WTC11 (cell line): Measurements from ENCODE around the gene WNT1. TPM values are rescaled to one million over a fixed set of nuclear protein-coding genes. Genes with fewer than 3 reads are reported as not detected.

ENCODE experiments used
- ATAC-seq: fragments of 200-7000 bp; cut with Tn5 transposase; 2 replicates; pipeline ENCODE4 v1.10.0; 2021; ENCODE audit warnings: mild to moderate bottlenecking, moderate library complexity
- CTCF ChIA-PET: fragments of 300-600 bp; sonication (Branson Sonifier 250); formaldehyde crosslinking; loops from one replicate; lab custom pipeline; 2021; ENCODE audit warnings: antibody characterized with exemption; lab: Charles Lee
- POLR2A ChIA-PET: fragments of 350-600 bp; sonication (Branson Sonifier 250); formaldehyde crosslinking; loops from one replicate; lab custom pipeline; 2021; ENCODE audit warnings: antibody characterized with exemption; lab: Charles Lee
- DNase-seq: peaks from one replicate; pipeline ENCODE4 v3.0.0; 2021; ENCODE audit warnings: low spot score
- H3K27ac Mint-ChIP-seq: 2 replicates; pipeline ENCODE4 v1.8.0; 2021; ENCODE audit warnings: mixed read lengths
- H3K27me3 Mint-ChIP-seq: 2 replicates; pipeline ENCODE4 v1.8.0; 2021; ENCODE audit warnings: low read depth, mild to moderate bottlenecking, moderate library complexity, mixed read lengths
- H3K36me3 Mint-ChIP-seq: 2 replicates; pipeline ENCODE4 v1.8.0; 2021; ENCODE audit warnings: mixed read lengths
- H3K4me1 Mint-ChIP-seq: 2 replicates; pipeline ENCODE4 v1.8.0; 2022; ENCODE audit warnings: mixed read lengths
- H3K4me3 Mint-ChIP-seq: 2 replicates; pipeline ENCODE4 v1.8.0; 2021; ENCODE audit warnings: mild to moderate bottlenecking, moderate library complexity, mixed read lengths
- H3K9me3 Mint-ChIP-seq: 2 replicates; pipeline ENCODE4 v1.8.0; 2021; ENCODE audit warnings: mixed read lengths
- CBFB ChIP-seq: sonication (generic); formaldehyde crosslinking; IDR thresholded peaks from 2 replicates; pipeline ENCODE4 v1.8.1; 2022; ENCODE audit warnings: mild to moderate bottlenecking, low read depth, missing genetic modification reagents
- CREB1 ChIP-seq: sonication (generic); formaldehyde crosslinking; IDR thresholded peaks from 2 replicates; pipeline ENCODE4 v1.8.0; 2023; ENCODE audit warnings: mild to moderate bottlenecking, missing genetic modification reagents
- CREM ChIP-seq: sonication (generic); formaldehyde crosslinking; IDR thresholded peaks from 2 replicates; pipeline ENCODE4 v1.8.1; 2022; ENCODE audit warnings: mild to moderate bottlenecking, missing genetic modification reagents, moderate library complexity
- ELF4 ChIP-seq: sonication (generic); formaldehyde crosslinking; IDR thresholded peaks from 2 replicates; pipeline ENCODE4 v1.8.1; 2022; ENCODE audit warnings: low read depth, mild to moderate bottlenecking, moderate library complexity, missing genetic modification reagents
- GABPB1 ChIP-seq: sonication (generic); formaldehyde crosslinking; IDR thresholded peaks from 2 replicates; pipeline ENCODE4 v1.8.1; 2023; ENCODE audit warnings: mild to moderate bottlenecking, missing genetic modification reagents
- MXD4 ChIP-seq: fragments of 250-450 bp; sonication (Bioruptor Pico); IDR thresholded peaks from 2 replicates; pipeline ENCODE4 v1.8.0; 2021; ENCODE audit warnings: mild to moderate bottlenecking, moderate library complexity, borderline replicate concordance
- NR1H2 ChIP-seq: sonication (generic); formaldehyde crosslinking; IDR thresholded peaks from 2 replicates; pipeline ENCODE4 v1.9.0; 2021; ENCODE audit warnings: mild to moderate bottlenecking, moderate library complexity, missing genetic modification reagents
- OVOL2 ChIP-seq: fragments of 250-450 bp; sonication (Bioruptor Pico); IDR thresholded peaks from 2 replicates; pipeline ENCODE4 v1.9.0; 2021; ENCODE audit warnings: mild to moderate bottlenecking, borderline replicate concordance
- RORB ChIP-seq: fragments of 250-450 bp; sonication (Bioruptor Pico); IDR thresholded peaks from 2 replicates; pipeline ENCODE4 v1.9.0; 2021; ENCODE audit warnings: mild to moderate bottlenecking
- TP53 ChIP-seq: sonication (generic); formaldehyde crosslinking; IDR thresholded peaks from 2 replicates; pipeline ENCODE4 v1.8.1; 2023; ENCODE audit warnings: mild to moderate bottlenecking, missing genetic modification reagents
- ZNF396 ChIP-seq: fragments of 250-450 bp; sonication (Bioruptor Pico); IDR thresholded peaks from 2 replicates; pipeline ENCODE4 v1.8.0; 2021; ENCODE audit warnings: mild to moderate bottlenecking, moderate library complexity, borderline replicate concordance
- total RNA-seq: library from RNA; stranded (reverse); gene quantifications from 3 replicates; pipeline ENCODE4 v1.2.3, GENCODE V29; 2021
- TF ChIP-seq, protein P1 (sequence below): sonication (generic); formaldehyde crosslinking; IDR thresholded peaks from 2 replicates; pipeline ENCODE4 v1.8.0; 2023; ENCODE audit warnings: missing genetic modification reagents, mild to moderate bottlenecking, borderline replicate concordance
- TF ChIP-seq, protein P2 (sequence below): sonication (generic); formaldehyde crosslinking; conservative IDR thresholded peaks from 2 replicates; pipeline ENCODE4 v1.8.1; 2022; ENCODE audit warnings: mild to moderate bottlenecking, missing genetic modification reagents
- TF ChIP-seq, protein P3 (sequence below): fragments of 250-450 bp; sonication (Bioruptor Pico); IDR thresholded peaks from 2 replicates; pipeline ENCODE4 v1.9.0; 2021; ENCODE audit warnings: mild to moderate bottlenecking, borderline replicate concordance
- TF ChIP-seq, protein P4 (sequence below): sonication (generic); formaldehyde crosslinking; IDR thresholded peaks from 2 replicates; pipeline ENCODE4 v1.8.0; 2022; ENCODE audit warnings: mild to moderate bottlenecking, missing genetic modification reagents
- TF ChIP-seq, protein P5 (sequence below): sonication (generic); formaldehyde crosslinking; IDR thresholded peaks from 2 replicates; pipeline ENCODE4 v1.8.0; 2022; ENCODE audit warnings: missing genetic modification reagents
- TF ChIP-seq, protein P6 (sequence below): fragments of 250-450 bp; sonication (Bioruptor Pico); conservative IDR thresholded peaks from 2 replicates; pipeline ENCODE4 v1.9.0; 2021; ENCODE audit warnings: mild to moderate bottlenecking
- TF ChIP-seq, protein P7 (sequence below): fragments of 250-450 bp; sonication (Bioruptor Pico); IDR thresholded peaks from 2 replicates; pipeline ENCODE4 v1.9.0; 2021; ENCODE audit warnings: moderate library complexity, mild to moderate bottlenecking, inconsistent platforms, borderline replicate concordance

The WNT1 gene
- total RNA-seq, 1 experiment from 2014 or later: not detected

DNA sequence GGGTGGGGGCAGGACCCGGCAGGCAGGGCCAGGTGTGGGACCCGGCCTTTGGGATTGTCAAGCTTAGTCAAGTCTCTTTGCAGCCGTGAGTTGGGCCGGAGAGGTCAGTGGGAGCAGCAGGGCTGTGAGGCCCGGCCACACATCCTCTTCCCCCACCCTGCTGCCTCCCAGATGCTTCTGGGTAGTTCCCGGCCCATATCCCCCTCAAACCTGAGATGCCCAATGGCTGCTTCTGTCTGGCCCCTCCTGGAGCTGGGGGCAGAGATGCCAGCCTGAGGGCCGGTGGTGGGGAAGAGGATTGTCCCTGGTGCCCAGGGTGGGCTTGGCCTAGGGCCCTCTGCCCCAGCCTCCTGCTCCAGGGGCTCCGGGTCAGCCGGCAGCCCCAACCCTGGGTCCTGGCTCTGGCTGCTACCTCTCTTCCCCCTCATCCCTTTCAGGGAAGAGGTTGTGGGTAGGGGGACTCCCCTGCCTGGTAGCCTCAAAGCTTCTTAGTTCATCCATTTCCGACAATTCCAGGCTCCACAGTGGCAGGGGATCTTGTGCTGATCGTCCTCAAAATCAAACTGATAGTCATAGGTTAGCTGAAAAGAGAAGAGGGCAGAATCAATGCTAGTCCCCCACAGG, 43.3 kb downstream of the WNT1 start:
- DNase-seq (no peak), ATAC-seq (no peak)
- H3K4me1 Mint-ChIP-seq: peaks cover 16% of the 10 kb centered on the region
- CTCF ChIA-PET: interaction anchor here (1.3 to 4.1 kb wide), 8 partner anchors 14 to 109 kb away, joined by 3 to 98 read pairs (median 6); partner anchors contain the start of gene DDN
- H3K36me3 Mint-ChIP-seq: peaks cover 37% of the 10 kb centered on the region
- no peak overlapping the region for H3K4me3 Mint-ChIP-seq
- TF ChIP-seq GABPB1 (CRISPR knock-in tag) (no peak), ZNF396 (CRISPR knock-in tag) (no peak), CREM (CRISPR knock-in tag) (no peak), TP53 (CRISPR knock-in tag) (no peak), RORB (CRISPR knock-in tag) (no peak), CBFB (no peak)
- TF ChIP-seq, protein P1, sequence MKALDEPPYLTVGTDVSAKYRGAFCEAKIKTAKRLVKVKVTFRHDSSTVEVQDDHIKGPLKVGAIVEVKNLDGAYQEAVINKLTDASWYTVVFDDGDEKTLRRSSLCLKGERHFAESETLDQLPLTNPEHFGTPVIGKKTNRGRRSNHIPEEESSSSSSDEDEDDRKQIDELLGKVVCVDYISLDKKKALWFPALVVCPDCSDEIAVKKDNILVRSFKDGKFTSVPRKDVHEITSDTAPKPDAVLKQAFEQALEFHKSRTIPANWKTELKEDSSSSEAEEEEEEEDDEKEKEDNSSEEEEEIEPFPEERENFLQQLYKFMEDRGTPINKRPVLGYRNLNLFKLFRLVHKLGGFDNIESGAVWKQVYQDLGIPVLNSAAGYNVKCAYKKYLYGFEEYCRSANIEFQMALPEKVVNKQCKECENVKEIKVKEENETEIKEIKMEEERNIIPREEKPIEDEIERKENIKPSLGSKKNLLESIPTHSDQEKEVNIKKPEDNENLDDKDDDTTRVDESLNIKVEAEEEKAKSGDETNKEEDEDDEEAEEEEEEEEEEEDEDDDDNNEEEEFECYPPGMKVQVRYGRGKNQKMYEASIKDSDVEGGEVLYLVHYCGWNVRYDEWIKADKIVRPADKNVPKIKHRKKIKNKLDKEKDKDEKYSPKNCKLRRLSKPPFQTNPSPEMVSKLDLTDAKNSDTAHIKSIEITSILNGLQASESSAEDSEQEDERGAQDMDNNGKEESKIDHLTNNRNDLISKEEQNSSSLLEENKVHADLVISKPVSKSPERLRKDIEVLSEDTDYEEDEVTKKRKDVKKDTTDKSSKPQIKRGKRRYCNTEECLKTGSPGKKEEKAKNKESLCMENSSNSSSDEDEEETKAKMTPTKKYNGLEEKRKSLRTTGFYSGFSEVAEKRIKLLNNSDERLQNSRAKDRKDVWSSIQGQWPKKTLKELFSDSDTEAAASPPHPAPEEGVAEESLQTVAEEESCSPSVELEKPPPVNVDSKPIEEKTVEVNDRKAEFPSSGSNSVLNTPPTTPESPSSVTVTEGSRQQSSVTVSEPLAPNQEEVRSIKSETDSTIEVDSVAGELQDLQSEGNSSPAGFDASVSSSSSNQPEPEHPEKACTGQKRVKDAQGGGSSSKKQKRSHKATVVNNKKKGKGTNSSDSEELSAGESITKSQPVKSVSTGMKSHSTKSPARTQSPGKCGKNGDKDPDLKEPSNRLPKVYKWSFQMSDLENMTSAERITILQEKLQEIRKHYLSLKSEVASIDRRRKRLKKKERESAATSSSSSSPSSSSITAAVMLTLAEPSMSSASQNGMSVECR (CRISPR knock-in tag): no peak
- TF ChIP-seq, protein P2, sequence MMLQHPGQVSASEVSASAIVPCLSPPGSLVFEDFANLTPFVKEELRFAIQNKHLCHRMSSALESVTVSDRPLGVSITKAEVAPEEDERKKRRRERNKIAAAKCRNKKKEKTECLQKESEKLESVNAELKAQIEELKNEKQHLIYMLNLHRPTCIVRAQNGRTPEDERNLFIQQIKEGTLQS: no peak
- H3K27ac Mint-ChIP-seq: no peak overlapping the region
- POLR2A ChIA-PET: no interaction called here
- H3K27me3 Mint-ChIP-seq: peaks cover 4% of the 10 kb centered on the region
- no peaks in the 10 kb centered on the region for H3K9me3 Mint-ChIP-seq

DNA sequence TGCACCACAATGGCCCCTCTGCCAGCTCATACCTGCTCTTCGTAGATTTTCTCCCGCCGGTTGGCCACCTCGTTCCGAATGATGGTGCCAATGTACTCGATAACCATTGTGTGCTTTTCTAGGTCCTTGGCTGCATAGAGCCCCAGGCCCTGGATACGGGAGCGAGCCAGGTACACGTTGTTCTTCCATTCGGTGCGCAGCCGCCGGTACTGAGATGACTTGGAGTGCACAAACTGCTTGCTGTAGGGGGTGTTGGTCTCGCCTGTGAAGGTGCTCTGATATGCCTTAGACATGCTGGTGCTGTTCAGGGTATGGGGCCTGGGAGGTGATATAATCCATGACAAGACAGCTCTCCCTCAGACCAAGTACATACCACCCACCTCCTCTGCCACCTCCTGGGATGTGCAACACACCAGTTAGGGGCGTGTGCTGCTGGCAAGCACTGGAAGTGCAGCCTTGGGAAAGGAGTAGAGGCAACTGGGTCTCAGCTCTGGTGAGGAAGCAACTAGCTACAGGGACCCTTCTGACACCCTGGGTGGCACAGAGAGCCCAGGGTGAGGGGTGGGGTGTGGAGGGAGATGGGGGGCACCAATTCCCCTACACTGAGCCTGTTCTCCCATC, 44.5 kb downstream of the WNT1 start:
- Mint-ChIP-seq H3K27ac (peak overlapping the region; percentile 47; the same call in 1 of the 2 replicates), H3K9me3 (no peaks in the 10 kb centered on the region), H3K4me3 (no peak overlapping the region), H3K36me3 (peaks cover 43% of the 10 kb centered on the region), H3K27me3 (no peaks in the 10 kb centered on the region), H3K4me1 (peaks cover 14% of the 10 kb centered on the region)
- no peak for ATAC-seq
- ChIA-PET CTCF (interaction anchor here (0.5 to 4.1 kb wide), 4 partner anchors 21 to 26 kb away, joined by 3 to 98 read pairs (median 4); partner anchors contain the start of gene DDN), POLR2A (no interaction called here)
- DNase-seq: no peak
- TF ChIP-seq, protein P3, sequence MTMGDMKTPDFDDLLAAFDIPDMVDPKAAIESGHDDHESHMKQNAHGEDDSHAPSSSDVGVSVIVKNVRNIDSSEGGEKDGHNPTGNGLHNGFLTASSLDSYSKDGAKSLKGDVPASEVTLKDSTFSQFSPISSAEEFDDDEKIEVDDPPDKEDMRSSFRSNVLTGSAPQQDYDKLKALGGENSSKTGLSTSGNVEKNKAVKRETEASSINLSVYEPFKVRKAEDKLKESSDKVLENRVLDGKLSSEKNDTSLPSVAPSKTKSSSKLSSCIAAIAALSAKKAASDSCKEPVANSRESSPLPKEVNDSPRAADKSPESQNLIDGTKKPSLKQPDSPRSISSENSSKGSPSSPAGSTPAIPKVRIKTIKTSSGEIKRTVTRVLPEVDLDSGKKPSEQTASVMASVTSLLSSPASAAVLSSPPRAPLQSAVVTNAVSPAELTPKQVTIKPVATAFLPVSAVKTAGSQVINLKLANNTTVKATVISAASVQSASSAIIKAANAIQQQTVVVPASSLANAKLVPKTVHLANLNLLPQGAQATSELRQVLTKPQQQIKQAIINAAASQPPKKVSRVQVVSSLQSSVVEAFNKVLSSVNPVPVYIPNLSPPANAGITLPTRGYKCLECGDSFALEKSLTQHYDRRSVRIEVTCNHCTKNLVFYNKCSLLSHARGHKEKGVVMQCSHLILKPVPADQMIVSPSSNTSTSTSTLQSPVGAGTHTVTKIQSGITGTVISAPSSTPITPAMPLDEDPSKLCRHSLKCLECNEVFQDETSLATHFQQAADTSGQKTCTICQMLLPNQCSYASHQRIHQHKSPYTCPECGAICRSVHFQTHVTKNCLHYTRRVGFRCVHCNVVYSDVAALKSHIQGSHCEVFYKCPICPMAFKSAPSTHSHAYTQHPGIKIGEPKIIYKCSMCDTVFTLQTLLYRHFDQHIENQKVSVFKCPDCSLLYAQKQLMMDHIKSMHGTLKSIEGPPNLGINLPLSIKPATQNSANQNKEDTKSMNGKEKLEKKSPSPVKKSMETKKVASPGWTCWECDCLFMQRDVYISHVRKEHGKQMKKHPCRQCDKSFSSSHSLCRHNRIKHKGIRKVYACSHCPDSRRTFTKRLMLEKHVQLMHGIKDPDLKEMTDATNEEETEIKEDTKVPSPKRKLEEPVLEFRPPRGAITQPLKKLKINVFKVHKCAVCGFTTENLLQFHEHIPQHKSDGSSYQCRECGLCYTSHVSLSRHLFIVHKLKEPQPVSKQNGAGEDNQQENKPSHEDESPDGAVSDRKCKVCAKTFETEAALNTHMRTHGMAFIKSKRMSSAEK (CRISPR knock-in tag): no peak
- TF ChIP-seq CREB1 (CRISPR knock-in tag): no peak
- no peak for TF ChIP-seq OVOL2 (CRISPR knock-in tag)
- TF ChIP-seq NR1H2 (CRISPR knock-in tag): no peak
- TF ChIP-seq, protein P4, sequence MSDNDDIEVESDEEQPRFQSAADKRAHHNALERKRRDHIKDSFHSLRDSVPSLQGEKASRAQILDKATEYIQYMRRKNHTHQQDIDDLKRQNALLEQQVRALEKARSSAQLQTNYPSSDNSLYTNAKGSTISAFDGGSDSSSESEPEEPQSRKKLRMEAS: no peak
- no peak for TF ChIP-seq MXD4 (CRISPR knock-in tag)
- TF ChIP-seq, protein P5, sequence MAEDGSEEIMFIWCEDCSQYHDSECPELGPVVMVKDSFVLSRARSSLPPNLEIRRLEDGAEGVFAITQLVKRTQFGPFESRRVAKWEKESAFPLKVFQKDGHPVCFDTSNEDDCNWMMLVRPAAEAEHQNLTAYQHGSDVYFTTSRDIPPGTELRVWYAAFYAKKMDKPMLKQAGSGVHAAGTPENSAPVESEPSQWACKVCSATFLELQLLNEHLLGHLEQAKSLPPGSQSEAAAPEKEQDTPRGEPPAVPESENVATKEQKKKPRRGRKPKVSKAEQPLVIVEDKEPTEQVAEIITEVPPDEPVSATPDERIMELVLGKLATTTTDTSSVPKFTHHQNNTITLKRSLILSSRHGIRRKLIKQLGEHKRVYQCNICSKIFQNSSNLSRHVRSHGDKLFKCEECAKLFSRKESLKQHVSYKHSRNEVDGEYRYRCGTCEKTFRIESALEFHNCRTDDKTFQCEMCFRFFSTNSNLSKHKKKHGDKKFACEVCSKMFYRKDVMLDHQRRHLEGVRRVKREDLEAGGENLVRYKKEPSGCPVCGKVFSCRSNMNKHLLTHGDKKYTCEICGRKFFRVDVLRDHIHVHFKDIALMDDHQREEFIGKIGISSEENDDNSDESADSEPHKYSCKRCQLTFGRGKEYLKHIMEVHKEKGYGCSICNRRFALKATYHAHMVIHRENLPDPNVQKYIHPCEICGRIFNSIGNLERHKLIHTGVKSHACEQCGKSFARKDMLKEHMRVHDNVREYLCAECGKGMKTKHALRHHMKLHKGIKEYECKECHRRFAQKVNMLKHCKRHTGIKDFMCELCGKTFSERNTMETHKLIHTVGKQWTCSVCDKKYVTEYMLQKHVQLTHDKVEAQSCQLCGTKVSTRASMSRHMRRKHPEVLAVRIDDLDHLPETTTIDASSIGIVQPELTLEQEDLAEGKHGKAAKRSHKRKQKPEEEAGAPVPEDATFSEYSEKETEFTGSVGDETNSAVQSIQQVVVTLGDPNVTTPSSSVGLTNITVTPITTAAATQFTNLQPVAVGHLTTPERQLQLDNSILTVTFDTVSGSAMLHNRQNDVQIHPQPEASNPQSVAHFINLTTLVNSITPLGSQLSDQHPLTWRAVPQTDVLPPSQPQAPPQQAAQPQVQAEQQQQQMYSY (CRISPR knock-in tag): no peak
- no peak for TF ChIP-seq ELF4 (CRISPR knock-in tag)
- TF ChIP-seq, protein P6, sequence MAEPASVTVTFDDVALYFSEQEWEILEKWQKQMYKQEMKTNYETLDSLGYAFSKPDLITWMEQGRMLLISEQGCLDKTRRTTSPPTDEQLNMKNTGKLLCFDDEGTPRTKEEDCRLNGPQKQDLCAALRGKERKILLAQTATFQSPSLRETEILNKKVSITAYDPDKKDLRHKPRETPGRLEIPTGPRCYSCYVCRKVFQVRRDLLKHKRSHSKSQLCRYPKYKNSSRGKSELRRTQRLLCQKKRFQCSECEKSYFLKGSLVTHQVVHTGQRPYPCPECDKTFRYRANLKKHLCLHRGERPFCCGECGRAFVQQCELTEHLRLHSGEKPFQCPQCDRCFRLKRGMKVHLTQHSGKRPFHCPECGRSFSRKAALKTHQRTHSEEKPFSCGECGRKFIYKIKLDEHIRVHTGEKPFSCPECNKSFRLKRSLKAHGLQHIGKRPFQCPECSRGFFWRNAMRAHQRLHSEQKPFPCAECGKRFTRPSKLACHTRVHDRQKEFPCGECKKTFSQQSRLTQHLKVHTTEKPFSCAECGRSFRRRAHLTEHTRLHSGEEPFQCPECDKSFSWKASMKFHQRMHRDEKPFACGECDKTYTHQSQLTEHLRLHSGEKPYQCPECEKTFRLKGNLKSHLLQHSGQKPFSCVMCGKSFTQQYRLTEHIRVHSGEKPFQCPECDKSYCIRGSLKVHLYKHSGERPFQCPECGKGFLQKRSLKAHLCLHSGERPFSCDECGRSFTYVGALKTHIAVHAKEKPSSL (CRISPR knock-in tag): no peak
- TF ChIP-seq, protein P7, sequence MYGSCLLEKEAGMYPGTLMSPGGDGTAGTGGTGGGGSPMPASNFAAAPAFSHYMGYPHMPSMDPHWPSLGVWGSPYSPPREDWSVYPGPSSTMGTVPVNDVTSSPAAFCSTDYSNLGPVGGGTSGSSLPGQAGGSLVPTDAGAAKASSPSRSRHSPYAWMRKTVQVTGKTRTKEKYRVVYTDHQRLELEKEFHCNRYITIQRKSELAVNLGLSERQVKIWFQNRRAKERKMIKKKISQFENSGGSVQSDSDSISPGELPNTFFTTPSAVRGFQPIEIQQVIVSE (CRISPR knock-in tag): no peak
